Stimulated activated CD4-positive, alpha-beta T cell treated with anti-CD3 and anti-CD28 coated beads, Interleukin-1b, Interleukin-23, amount 100 ng/mL, for 48 hours (primary cell): ENCODE results near the gene PFDN2.
A peak's percentile ranks its signal among the peaks of the same experiment; 100 is the strongest.

ENCODE experiments used
- DNase-seq: peaks from one replicate; pipeline ENCODE4 v3.0.0-alpha.2; 2020

PFDN2 gene, protein sequence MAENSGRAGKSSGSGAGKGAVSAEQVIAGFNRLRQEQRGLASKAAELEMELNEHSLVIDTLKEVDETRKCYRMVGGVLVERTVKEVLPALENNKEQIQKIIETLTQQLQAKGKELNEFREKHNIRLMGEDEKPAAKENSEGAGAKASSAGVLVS

DNA sequence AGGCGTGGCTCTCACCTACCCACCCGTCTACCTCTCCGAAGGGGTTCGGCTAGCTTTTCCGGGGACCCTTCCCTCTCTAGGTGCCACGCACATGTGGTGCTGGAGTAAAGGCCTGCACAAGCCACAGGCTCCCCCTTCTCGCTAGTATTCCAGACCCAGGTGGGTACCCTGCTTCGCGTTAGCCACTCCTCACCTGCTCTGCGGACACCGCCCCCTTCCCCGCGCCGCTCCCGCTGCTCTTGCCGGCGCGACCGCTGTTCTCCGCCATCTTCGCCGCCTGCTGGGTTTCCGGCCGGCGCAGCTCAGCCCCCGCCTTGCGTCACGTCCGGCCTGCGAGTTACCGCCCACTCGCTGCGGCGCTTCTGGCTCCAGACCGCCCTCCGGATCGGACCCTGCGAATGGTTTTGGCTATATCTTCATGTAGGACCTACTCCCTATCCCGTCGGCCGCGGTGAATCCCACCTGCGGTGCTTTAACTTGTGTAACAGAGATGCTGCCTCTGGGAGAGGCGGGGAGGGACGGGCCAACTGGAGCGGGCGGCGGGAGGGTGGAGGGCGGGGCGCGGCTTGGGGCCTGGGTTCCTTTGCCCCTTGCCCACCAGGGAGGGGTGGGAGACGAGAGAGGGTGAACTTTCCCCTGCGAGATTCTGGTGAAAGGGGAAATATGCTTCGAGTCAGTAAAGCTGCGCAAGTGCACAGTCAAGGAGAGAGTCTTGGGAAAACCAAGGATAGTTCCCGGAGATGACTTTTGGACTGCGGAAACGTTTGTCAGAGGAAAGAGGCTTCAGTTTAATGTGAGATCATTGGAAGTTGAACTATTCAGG, at the start of gene PFDN2, which contains the start of gene NIT1:
Gene PFDN2 (minus strand): TSS at position 279 of the 823 bp plus-strand sequence. CDS start 11 bp downstream, at position 268.
Gene NIT1 (plus strand): TSS at position 347 of the 823 bp plus-strand sequence. CDS start 72 bp downstream, at position 419.
- DNase-seq = peak; percentile 87

DNA sequence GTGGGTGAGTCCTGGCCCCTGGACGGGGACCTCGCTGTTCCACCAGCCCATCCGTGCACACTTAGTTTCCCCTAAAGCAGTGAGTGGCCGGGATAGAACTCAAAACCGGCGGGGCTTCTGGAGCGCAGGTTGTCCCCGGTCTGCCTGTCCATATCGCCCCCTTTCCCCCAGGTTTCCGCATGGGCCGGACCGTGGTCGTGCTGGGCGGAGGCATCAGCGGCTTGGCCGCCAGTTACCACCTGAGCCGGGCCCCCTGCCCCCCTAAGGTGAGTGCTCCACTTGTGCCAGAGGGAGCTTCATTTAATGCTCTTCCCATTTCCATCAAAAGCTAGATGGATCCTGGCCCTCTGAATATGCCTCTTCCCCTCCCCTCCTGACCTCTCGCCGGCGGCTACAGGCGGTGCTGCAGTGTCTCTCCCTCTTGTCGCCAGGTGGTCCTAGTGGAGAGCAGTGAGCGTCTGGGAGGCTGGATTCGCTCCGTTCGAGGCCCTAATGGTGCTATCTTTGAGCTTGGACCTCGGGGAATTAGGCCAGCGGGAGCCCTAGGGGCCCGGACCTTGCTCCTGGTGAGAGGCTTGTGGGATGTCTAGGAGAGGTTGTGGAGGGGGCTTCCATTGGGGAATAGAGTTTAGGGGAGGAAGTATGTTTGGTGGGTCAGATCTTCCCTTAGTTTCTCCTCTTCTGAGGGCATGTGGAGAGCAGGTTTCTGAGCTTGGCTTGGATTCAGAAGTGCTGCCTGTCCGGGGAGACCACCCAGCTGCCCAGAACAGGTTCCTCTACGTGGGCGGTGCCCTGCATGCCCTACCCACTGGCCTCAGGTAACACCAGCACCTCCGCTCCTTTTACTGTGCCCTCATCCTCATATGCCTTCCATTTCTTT, 49.1 kb upstream of the PFDN2 start:
- DNase-seq = no peak

DNA sequence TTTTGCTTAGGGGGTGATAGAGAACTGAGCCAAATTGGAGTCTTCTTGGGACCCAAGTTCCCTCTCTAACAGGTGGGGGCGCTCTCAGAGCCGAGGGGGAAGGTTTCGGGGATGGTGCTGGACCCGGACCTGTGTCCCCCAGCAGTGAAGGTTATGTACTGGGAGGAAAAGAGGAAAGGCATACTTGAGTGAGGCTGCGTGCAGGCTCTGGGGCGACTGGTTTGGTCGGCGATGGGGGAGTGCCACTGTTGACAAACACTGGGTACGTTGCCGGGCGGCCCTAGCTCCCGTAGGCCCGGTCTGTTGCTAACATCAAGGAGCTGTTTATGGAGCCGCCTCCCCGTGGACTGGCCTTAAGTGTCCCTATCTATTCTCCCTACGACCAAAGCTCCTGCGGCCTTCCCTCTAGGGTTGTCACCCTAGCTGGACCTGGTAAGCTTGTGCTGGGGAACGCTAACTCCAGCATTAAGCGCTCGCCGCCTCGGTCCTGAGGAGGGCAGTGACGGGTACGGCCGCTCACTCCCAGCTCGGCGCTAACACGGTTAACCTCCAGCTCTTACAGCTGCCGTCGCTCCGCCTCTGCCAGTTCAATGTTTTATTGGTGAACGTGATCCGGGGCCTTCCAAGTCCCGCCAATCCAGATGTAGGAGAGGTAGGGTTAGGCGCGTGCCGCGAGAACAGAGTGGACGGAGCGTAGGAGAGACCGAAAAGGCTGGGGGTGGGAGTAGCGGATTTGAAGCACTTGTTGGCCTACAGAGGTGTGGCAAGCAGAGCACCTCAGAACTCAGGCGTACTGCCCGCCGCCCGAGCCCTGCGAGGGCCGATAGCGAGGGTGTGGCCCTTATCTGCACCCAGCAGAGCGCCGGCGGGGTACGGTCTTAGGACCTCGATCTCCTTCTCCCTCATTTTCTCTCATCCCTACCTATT, 48.2 kb upstream of the PFDN2 start, which contains the start of gene PPOX:
Gene PPOX (plus strand): TSS at position 685 of the 927 bp plus-strand sequence. CDS start 422 bp downstream, outside the sequence.
- peak; percentile 94 for DNase-seq

DNA sequence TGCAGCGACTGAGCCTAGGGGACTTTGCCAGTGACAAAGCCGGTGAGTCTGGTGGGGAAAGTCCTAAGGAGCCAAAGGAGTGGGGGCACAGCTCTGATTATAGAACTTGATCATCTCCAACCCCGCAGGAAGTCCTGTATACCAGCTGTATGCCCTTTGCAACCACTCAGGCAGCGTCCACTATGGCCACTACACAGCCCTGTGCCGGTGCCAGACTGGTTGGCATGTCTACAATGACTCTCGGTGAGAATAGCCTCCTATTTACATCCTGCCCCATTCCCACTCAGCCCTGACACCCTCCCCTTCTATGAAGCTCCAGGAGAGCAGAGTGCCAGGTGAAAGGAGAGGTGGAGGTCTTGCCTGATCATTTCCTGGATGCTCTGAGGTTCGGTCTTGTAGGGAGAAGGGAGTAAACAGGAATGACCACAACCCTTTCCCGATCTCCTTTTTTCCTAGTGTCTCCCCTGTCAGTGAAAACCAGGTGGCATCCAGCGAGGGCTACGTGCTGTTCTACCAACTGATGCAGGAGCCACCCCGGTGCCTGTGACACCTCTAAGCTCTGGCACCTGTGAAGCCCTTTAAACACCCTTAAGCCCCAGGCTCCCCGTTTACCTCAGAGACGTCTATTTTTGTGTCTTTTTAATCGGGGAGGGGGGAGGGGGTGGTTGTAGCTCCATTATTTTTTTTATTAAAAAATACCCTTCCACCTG, 47.2 kb upstream of the PFDN2 start:
- no peak for DNase-seq

DNA sequence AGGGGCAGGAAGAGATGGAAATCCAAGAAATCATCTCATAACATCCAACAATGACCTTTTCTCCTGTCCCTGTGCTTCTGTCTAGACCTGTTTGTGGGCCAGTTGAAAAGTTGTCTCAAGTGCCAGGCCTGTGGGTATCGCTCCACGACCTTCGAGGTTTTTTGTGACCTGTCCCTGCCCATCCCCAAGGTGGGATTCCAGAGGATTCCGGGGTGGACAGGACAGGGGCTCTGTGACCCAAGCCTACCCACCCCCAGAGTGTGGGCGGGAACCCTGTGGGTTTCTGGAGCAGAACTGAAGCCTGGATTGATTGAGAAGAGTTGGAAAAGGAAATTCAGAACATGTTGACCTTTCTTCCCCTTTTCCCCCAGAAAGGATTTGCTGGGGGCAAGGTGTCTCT, 46.0 kb upstream of the PFDN2 start:
- no peak for DNase-seq

DNA sequence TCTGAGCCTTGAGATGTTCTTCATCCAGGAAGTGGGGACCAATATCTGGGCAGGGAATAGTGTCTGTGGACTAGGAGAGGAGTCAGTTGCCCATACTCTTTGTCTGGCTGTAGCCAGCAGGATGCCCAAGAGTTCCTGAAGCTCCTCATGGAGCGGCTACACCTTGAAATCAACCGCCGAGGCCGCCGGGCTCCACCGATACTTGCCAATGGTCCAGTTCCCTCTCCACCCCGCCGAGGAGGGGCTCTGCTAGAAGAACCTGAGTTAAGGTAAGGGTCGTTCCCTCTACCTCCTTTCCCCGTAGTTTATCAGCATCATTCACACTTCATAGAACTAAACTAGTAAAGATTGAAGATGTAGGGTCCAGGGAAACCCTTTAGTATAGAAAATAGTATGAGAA, 45.0 kb upstream of the PFDN2 start:
- no peak for DNase-seq

DNA sequence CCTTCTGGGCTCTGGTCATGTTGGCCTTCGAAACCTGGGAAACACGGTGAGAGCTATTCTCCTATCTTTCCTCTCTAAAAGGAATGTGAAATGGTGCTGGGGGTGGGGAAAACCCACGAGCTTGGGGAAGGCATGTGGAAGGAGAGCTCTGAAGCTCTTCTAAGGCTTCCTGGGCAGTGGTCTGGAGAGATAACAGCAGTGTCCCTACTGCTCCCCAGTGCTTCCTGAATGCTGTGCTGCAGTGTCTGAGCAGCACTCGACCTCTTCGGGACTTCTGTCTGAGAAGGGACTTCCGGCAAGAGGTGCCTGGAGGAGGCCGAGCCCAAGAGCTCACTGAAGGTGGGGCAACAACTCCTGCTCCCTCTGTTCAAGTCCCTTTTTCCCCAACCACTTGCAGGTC, 44.2 kb upstream of the PFDN2 start:
- no peak for DNase-seq

DNA sequence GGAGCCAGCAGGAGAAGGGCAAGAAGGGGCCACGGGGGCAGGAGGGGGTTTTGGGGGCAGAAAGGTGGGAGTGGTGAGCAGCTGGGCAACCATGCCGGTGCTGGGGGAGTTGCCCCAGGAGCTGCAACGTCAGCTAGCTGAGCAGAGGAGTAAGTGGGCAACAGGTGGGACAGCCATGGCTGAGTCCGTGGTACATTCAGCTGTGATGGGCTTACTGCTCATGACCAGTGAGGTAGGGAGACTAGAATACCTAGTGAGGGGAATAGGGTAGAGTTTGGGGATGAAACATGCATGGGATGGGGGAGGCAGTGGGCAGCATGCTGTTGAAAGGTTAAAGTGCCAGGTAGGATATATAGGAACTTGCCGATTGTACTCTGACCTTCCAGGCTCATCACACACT, 43.8 kb upstream of the PFDN2 start:
- DNase-seq = no peak

DNA sequence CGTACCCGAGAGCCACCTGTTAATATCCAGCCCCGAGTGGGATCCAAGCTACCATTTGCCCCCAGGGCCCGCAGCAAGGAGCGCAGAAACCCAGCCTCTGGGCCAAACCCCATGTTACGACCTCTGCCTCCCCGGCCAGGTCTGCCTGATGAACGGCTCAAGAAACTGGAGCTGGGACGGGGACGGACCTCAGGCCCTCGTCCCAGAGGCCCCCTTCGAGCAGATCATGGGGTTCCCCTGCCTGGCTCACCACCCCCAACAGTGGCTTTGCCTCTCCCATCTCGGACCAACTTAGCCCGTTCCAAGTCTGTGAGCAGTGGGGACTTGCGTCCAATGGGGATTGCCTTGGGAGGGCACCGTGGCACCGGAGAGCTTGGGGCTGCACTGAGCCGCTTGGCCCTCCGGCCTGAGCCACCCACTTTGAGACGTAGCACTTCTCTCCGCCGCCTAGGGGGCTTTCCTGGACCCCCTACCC, 42.9 kb upstream of the PFDN2 start:
- no peak for DNase-seq

DNA sequence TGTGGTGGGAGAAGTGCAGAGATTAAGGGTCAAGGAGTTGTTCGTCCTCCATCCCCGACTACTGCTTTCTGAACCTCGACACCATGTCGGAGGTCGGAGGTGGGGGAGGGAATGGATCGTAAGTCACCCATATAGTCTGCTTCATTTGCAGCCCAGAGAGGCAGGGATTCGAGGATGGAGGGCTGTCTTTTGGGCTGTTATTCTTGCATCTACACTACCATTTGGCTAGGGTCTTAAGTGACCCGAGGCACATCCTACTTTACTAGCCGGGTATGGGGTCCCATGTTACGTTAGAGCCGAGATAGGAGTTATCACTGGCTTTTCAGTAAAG, 42.0 kb upstream of the PFDN2 start:
- DNase-seq = no peak

DNA sequence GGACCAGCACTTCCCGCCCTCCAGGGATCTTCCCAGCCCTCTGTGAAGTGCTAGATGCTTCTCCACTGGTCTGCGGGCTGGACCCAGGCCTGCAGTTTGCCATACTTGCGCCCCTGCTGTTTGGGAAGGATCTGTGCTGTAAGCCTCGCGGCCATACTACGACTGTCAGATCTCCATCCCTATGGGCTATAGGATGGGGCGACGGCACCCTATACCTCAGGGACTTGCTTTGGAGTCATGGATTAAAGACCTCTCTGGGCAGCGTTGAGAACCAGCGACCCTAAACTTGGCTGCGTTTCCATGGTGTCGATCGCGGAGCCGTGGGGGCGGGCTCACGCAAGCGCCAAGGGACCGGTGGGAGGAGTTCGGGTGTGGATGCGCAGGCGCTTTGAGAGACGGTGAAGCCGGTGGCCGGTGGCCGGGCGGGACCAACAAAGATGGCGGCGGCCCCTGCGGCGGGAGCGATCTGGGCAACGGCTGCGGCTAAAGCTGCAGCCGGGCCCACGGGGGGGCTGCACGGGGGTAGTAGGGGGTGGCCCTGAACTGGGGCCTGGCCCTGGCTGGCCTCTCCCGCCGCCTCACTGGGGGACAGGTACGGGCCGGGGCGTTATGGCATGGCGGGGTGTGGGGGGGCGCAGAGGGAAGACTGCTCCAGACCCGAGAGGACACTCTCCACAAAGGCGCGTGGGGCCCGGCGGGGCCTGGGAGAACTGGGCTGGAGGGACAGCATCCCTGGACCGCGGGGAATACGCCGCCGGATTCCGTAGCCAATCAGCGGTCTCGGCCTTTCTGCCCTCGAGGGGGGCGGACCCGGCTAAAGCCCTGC, 41.5 kb upstream of the PFDN2 start, which contains the start of gene USP21:
Gene USP21 (plus strand): TSS at position 414 of the 826 bp plus-strand sequence. CDS start 1,141 bp downstream, outside the sequence.
- peak; percentile 91 for DNase-seq

DNA sequence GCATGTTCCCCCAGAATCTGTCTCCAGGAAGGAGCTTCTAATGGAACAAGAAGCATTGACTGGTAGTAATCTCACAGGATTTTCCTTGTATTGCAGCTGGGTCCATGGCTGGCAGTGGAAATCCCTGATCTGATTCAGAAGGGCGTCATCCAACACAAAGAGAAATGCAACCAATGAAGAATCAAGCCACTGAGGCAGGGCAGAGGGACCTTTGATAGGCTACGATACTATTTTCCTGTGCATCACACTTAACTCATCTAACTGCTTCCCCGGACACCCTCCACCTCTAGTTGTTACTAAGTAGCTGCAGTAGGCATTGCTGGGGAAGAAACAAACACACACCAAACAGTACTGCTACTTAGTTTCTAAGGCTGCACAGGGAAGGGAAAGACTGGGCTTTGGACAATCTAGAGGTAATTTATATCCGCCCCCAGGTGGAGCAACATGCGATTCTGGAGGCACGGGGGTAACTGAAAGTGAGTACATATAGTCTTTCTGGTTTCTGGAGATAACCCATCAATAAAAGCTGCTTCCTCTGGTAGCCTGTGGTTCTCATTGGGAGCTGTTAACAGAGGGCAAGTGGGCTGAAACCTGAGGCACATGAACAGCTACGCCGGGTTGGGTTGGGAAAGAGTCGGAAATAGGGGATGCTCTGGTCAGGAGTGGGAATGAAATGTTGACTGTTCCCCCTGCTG, 40.6 kb upstream of the PFDN2 start:
- no peak for DNase-seq

DNA sequence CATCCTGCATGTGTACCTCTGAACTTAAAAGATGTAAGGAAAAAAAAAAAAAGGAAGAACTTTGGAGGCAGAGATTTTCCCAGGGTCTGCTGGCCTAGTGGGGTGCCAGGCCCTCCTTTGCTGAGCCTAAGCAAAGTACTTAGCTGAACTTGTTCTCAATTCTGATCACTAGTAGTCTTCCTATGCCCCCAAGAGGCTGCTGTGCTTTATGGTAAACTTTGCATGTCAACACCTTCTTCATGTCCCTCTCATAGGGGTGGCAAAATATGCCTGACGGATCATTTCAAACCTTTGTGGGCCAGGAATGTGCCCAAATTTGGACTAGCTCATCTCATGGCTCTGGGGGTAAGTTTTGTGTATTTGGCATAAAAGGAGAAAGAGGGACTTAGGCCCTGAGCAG, 40.0 kb upstream of the PFDN2 start:
- DNase-seq = no peak

DNA sequence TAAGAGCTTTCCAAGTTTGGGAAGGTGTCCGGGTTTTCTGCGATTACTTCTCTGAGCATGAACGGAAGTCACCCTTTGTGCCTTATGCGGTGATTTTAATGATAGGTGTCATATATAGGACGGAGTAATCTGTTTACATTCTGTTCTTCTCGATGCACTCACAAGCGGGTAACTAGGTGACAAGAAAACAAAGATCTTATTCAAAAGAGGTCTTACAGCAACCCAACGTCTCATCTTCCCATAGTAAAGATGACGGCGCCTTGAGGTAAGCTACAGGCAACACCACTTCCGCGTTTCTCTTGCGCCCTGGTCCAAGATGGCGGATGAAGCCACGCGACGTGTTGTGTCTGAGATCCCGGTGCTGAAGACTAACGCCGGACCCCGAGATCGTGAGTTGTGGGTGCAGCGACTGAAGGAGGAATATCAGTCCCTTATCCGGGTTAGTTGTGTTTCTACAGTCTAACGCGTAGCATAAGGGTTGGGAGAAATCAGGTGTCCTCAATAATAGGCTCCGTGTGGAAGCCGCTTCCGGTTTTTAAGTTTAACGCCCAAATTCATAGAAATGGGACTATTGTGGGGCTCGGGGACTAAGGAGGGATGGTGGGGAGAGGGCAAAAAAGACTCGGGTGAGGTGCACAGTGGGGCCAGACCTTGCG, 36.0 kb upstream of the PFDN2 start, which contains the start of gene UFC1:
Gene UFC1 (plus strand): TSS at position 297 of the 656 bp plus-strand sequence. CDS start 20 bp downstream, at position 317.
- DNase-seq = peak; percentile 85

DNA sequence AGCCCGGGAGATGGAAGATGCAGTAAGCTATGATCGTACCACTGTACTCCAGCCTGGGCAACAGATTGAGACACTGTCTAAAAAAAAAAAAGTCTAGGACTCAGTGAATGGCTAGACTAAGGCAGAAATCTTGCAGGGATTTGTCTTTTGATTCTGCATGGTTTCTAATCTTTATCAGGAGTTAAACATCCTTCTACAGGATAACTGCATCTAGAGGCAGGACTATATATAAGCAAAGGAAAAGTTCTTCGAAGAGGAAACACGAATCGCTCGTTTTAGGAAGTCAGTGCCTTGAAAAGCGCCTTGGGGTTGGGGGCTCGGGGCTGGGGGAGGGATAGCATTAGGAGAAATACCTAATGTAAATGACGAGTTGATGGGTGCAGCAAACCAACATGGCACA, 35.3 kb upstream of the PFDN2 start:
- DNase-seq = no peak

DNA sequence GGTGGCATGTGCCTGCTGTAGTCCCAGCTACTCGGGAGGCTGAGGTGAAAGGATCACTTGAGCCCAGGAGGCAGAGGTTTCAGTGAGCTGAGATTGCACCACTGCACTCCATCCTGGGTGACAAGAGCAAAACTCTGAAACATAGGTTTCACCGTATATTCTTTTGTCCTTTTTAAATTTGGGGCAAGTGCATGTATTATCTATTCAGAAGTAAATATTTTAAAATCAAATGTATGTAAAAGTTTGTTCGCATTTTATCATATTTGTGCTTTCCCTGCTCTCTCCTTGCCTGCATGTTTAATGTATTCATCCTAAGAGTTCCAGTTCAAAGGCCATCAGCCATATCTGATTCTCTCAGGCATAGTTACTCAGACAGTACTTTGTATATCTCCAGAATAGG, 28.0 kb upstream of the PFDN2 start:
- DNase-seq = no peak

DNA sequence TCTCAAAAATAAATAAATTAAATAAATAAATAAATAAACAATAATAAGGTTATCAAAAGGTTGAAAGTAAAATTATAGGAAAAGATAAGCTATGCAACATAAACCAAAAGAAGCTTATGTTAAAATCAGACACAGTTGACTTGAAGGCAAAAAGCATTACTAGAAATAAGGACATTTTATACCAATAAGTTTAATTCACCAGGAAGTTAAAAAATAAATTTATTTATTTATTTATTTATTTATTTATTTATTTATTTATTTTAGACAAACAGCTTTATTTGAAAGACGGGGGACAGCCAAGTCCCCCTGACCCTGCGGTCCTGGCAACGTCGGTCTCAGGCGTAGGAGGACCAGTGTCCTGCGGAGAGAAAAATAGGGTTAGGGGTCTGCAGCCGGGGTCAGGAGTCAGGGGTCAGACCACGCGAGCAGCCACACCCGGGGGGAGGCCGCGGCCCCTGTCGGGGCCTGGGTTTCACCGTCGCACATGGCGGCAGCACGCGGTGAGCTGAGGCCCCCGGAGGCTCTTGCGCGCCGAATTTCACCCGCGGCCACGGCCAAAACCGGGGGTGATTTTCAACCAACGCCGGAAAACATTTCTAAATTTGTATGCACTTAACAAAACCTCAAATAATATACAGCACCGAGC, 23.0 kb upstream of the PFDN2 start:
- DNase-seq = no peak

DNA sequence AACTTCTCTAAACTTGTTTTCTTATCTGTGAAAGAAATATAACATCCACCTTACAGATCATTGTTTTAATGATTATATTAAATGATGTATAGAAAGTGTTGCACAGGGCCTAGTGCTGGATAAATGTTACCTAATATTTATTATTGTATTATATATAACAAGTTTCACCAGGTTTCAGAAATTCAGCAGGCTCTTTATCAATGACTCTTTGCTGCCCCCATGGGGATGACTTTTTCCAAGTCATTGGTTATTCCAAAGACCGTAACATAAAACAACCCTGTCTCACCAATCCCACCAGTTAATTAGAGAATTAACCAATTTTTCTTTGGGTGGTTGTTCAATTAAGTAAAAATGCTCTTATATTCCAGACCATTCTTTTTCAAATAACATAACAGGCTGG, 21.9 kb upstream of the PFDN2 start:
- no peak for DNase-seq

DNA sequence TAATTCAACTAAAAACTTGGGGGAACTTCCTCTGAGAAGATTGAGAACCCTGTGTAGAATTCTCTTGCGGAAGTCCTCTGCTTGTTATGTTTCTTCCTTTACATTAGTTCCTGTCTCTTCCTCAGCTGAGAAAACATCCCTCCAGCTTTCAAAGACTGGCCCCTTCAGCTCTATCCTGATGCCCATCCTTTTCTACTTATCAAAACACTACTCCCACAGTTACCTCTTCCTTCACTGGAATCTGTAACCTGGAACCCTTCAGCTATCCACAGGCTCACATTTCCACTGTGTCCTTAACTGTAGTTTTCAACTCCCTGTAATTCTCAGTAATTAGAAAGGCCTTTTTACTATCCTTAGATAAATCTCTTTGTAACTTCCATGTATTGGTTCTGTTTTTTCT, 20.6 kb upstream of the PFDN2 start:
- no peak for DNase-seq
